ENCODE data around the gene NFASC.

NFASC gene

GRCh38 chr1:204932573-204932909, 61.9 kb downstream of the NFASC start:
- H3K4me3 ChIP-seq (ENCODE audit: low read depth, low read length), result no peak overlapping the region
- no peak for TF ChIP-seq CTCF (IDR thresholded peaks at IDR 0.05; ENCODE audit: low read depth, low read length, missing control alignments)
- no peak overlapping the region for H3K27ac ChIP-seq
- no peaks in the 10 kb centered on the region for H3K36me3 ChIP-seq (replicated peaks)
- no peak for DNase-seq
- no peaks in the 10 kb centered on the region for H3K27me3 ChIP-seq (replicated peaks)
- in situ Hi-C loops (cut with HindIII; ENCODE audit: low pct_ligation_motif_present, low sequenced_read_pairs), result no loop called here

GRCh38 chr1:204935155-204935554, 64.5 kb downstream of the NFASC start:
- no peak overlapping the region for H3K4me3 ChIP-seq (ENCODE audit: low read depth, low read length)
- TF ChIP-seq CTCF (IDR thresholded peaks at IDR 0.05; ENCODE audit: low read depth, low read length, missing control alignments), result no peak
- H3K27ac ChIP-seq, result no peak overlapping the region
- H3K36me3 ChIP-seq (replicated peaks), result no peaks in the 10 kb centered on the region
- DNase-seq, result no peak
- in situ Hi-C loops (cut with HindIII; ENCODE audit: low pct_ligation_motif_present, low sequenced_read_pairs), result no loop called here
- no peaks in the 10 kb centered on the region for H3K27me3 ChIP-seq (replicated peaks)

- in situ Hi-C loops (cut with HindIII; ENCODE audit: low pct_ligation_motif_present, low sequenced_read_pairs), result no loop called here
- no peak overlapping the region for H3K4me3 ChIP-seq (ENCODE audit: low read depth, low read length)
These were observed 66.1 kb downstream of the NFASC start for GRCh38 chr1:204936765-204937164.

GRCh38 chr1:204937901-204938300, 67.2 kb downstream of the NFASC start:
- in situ Hi-C loops (cut with HindIII; ENCODE audit: low pct_ligation_motif_present, low sequenced_read_pairs), result no loop called here
- peaks cover 4% of the 10 kb centered on the region for H3K27me3 ChIP-seq (replicated peaks)
- H3K4me3 ChIP-seq (ENCODE audit: low read depth, low read length), result no peak overlapping the region

More at GRCh38 chr1:204936765-204937164, 66.1 kb downstream of the NFASC start:
- TF ChIP-seq CTCF (IDR thresholded peaks at IDR 0.05; ENCODE audit: low read depth, low read length, missing control alignments), result no peak
- Histone ChIP-seq H3K27me3 (replicated peaks) (peaks cover 4% of the 10 kb centered on the region), H3K27ac (no peak overlapping the region), H3K36me3 (replicated peaks) (no peaks in the 10 kb centered on the region)
- no peak for DNase-seq

GRCh38 chr1:204940591-204940990, 69.9 kb downstream of the NFASC start:
- no peak for DNase-seq
- in situ Hi-C loops (cut with HindIII; ENCODE audit: low pct_ligation_motif_present, low sequenced_read_pairs), result no loop called here
- TF ChIP-seq CTCF (IDR thresholded peaks at IDR 0.05; ENCODE audit: low read depth, low read length, missing control alignments), result no peak
- Histone ChIP-seq H3K4me3 (ENCODE audit: low read depth, low read length) (no peak overlapping the region), H3K36me3 (replicated peaks) (no peaks in the 10 kb centered on the region), H3K27me3 (replicated peaks) (peaks cover 6% of the 10 kb centered on the region), H3K27ac (no peak overlapping the region)

More at GRCh38 chr1:204937901-204938300, 67.2 kb downstream of the NFASC start:
- DNase-seq, result no peak
- Histone ChIP-seq H3K36me3 (replicated peaks) (no peaks in the 10 kb centered on the region), H3K27ac (no peak overlapping the region)
- no peak for TF ChIP-seq CTCF (IDR thresholded peaks at IDR 0.05; ENCODE audit: low read depth, low read length, missing control alignments)

All from brain microvascular endothelial cell (primary cell).